Tibial nerve (tissue), 4 donors: ENCODE measurements around the gene PAPLN. TPM values are rescaled to one million over a fixed set of nuclear protein-coding genes. Genes with fewer than 3 reads are reported as not detected.

Experiments
- DNase-seq, 2 donors: peaks; one replicate each; pipeline ENCODE4 v3.0.0-alpha.2; 2019; ENCODE audit warnings: low spot score in 2 of 2
- H3K27ac ChIP-seq, 4 donors: fragments of 200-600 bp; sonication (generic) in 3 of 4; one replicate each; pipeline ENCODE4 v1.5.1; 2017 to 2019; ENCODE audit warnings: mild to moderate bottlenecking in 1 of 4
- H3K27me3 ChIP-seq, 2 donors: fragments of 200-600 bp; sonication (generic) in 1 of 2; one replicate each; pipeline versions ENCODE4 v1.5.1 to v1.6.0; 2017 to 2019
- H3K36me3 ChIP-seq, 3 donors: fragments of 200-600 bp; sonication (generic); one replicate each; pipeline ENCODE4 v1.5.1; 2018 to 2019
- H3K4me1 ChIP-seq, 4 donors: fragments of 200-600 bp; sonication (generic) in 3 of 4; one replicate each; pipeline ENCODE4 v1.5.1; 2017 to 2019
- H3K4me3 ChIP-seq, 4 donors: fragments of 200-600 bp; sonication (generic) in 3 of 4; one replicate each; pipeline ENCODE4 v1.5.1; 2017 to 2019; ENCODE audit warnings: mild to moderate bottlenecking in 1 of 4, moderate library complexity in 1 of 4
- H3K9me3 ChIP-seq, 4 donors: fragments of 200-600 bp; sonication (generic) in 3 of 4; one replicate each; pipeline ENCODE4 v1.5.1; 2017 to 2019
- EP300 ChIP-seq, 2 donors: sonication (generic); formaldehyde crosslinking; IDR thresholded peaks; one replicate each; pipeline ENCODE4 v1.6.1; 2017; ENCODE audit warnings: antibody characterized with exemption in 2 of 2, mild to moderate bottlenecking in 1 of 2
- POLR2A ChIP-seq, 2 donors: fragments of 450-650 bp; IDR thresholded peaks; one replicate each; pipeline ENCODE4 v1.6.1; 2017; ENCODE audit warnings: antibody characterized with exemption in 2 of 2, mild to moderate bottlenecking in 2 of 2, moderate library complexity in 2 of 2
- WGBS, 2 donors: methylation state at CpG; one replicate each; pipeline ENCODE4 v1.1.5; 2018; 5-methylcytosine and 5-hydroxymethylcytosine counted together
- total RNA-seq, 4 donors: library from RNA; depleted of rRNA; stranded (reverse); fragments of >200 nt; gene quantifications; one replicate each; pipeline ENCODE4 v1.1.0, GENCODE V29; 2016
- TF ChIP-seq, protein P1 (sequence below), 5 experiments: fragments of 200-600 bp in 3 of 5; fragments of 450-650 bp in 2 of 5; sonication (generic) in 3 of 5; IDR thresholded peaks; one replicate each; pipeline ENCODE4 v1.5.1; 2016 to 2019; ENCODE audit warnings: antibody characterized with exemption in 5 of 5, mild to moderate bottlenecking in 3 of 5, moderate library complexity in 2 of 5

PAPLN gene
- total RNA-seq, 4 donors from 2014 or later = 96.6 to 314 (median 206) TPM

DNA sequence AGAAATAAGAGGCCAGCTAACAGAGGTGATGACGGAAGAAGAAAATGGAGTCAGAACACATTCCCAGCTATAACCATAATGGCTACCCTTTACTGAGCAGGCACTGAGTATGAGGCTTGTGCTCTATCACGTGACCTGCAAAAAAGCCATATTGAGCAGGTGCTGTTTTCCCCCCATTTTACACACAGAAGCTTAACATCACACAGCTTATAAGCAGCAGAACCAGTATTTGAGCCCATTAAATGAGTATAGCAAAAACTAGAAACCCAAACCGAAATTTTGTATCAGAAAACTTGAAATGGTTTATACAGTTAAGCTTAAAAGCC, 28.4 kb downstream of the PAPLN start:
- Histone ChIP-seq H3K9me3 (no peaks in the 10 kb centered on the region), H3K36me3 (peaks cover 0 to 81% (median 0%) of the 10 kb centered on the region in 3 donors), H3K27me3 (no peaks in the 10 kb centered on the region), H3K27ac (no peak overlapping the region), H3K4me1 (peaks cover 0 to 22% (median 8%) of the 10 kb centered on the region in 4 donors), H3K4me3 (no peak overlapping the region)
- DNase-seq = no peak
- WGBS, 2 donors = 92 to 94% methylated on average over 3 of the region's 3 CpGs
- TF ChIP-seq, protein P1, sequence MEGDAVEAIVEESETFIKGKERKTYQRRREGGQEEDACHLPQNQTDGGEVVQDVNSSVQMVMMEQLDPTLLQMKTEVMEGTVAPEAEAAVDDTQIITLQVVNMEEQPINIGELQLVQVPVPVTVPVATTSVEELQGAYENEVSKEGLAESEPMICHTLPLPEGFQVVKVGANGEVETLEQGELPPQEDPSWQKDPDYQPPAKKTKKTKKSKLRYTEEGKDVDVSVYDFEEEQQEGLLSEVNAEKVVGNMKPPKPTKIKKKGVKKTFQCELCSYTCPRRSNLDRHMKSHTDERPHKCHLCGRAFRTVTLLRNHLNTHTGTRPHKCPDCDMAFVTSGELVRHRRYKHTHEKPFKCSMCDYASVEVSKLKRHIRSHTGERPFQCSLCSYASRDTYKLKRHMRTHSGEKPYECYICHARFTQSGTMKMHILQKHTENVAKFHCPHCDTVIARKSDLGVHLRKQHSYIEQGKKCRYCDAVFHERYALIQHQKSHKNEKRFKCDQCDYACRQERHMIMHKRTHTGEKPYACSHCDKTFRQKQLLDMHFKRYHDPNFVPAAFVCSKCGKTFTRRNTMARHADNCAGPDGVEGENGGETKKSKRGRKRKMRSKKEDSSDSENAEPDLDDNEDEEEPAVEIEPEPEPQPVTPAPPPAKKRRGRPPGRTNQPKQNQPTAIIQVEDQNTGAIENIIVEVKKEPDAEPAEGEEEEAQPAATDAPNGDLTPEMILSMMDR (IDR thresholded peaks at IDR 0.05) = no peak
- TF ChIP-seq EP300 (IDR thresholded peaks at IDR 0.05) (no peak), POLR2A (IDR thresholded peaks at IDR 0.05) (no peak)

GRCh38 chr14:73266317-73266716, 29.0 kb downstream of the PAPLN start:
- H3K4me1 ChIP-seq = peaks cover 0 to 18% (median 8%) of the 10 kb centered on the region in 4 donors
- 63 to 77% methylated on average over 3 to 6 of the region's 7 CpGs for WGBS, 2 donors
- DNase-seq = no peak
- H3K4me3 ChIP-seq = no peak overlapping the region
- H3K27me3 ChIP-seq = no peaks in the 10 kb centered on the region
- TF ChIP-seq, protein P1 (IDR thresholded peaks at IDR 0.05) = no peak
- TF ChIP-seq POLR2A (IDR thresholded peaks at IDR 0.05) (no peak), EP300 (IDR thresholded peaks at IDR 0.05) (no peak)
- H3K27ac ChIP-seq = no peak overlapping the region
- no peaks in the 10 kb centered on the region for H3K9me3 ChIP-seq
- peaks cover 0 to 75% (median 0%) of the 10 kb centered on the region in 3 donors for H3K36me3 ChIP-seq

- WGBS, 2 donors = 94 to 98% methylated on average over 6 of the region's 6 CpGs
- TF ChIP-seq POLR2A (IDR thresholded peaks at IDR 0.05) (no peak), EP300 (IDR thresholded peaks at IDR 0.05) (no peak)
- TF ChIP-seq, protein P1 (IDR thresholded peaks at IDR 0.05) = no peak
- Histone ChIP-seq H3K27ac (no peak overlapping the region), H3K4me3 (no peak overlapping the region), H3K9me3 (no peaks in the 10 kb centered on the region), H3K36me3 (peaks cover 0 to 66% (median 0%) of the 10 kb centered on the region in 3 donors), H3K4me1 (peaks cover 0 to 18% (median 8%) of the 10 kb centered on the region in 4 donors), H3K27me3 (no peaks in the 10 kb centered on the region)
- no peak for DNase-seq
Observed at GRCh38 chr14:73267474-73267873, 30.2 kb downstream of the PAPLN start.

- Histone ChIP-seq H3K4me3 (peak overlapping the region; percentile 23 to 53 (median 40)), H3K4me1 (peaks cover 0 to 18% (median 8%) of the 10 kb centered on the region in 4 donors), H3K27ac (peak overlapping the region; percentile 31 to 78 (median 68)), H3K9me3 (no peaks in the 10 kb centered on the region), H3K36me3 (peaks cover 0 to 67% (median 0%) of the 10 kb centered on the region in 3 donors), H3K27me3 (no peaks in the 10 kb centered on the region)
- no peak for DNase-seq
- TF ChIP-seq EP300 (IDR thresholded peaks at IDR 0.05) (no peak), POLR2A (IDR thresholded peaks at IDR 0.05) (no peak)
- TF ChIP-seq, protein P1 (IDR thresholded peaks at IDR 0.05) = no peak
- WGBS, 2 donors = 14 to 18% methylated on average over 21 to 33 of the region's 48 CpGs
Observed at GRCh38 chr14:73269729-73270531, 32.6 kb downstream of the PAPLN start.

- Histone ChIP-seq H3K36me3 (peaks cover 0 to 67% (median 0%) of the 10 kb centered on the region in 3 donors), H3K27ac (no peak overlapping the region)
Observed at GRCh38 chr14:73272393-73272792, 35.1 kb downstream of the PAPLN start.

More at GRCh38 chr14:73272393-73272792, 35.1 kb downstream of the PAPLN start:
- Histone ChIP-seq H3K4me3 (no peak overlapping the region), H3K27me3 (no peaks in the 10 kb centered on the region), H3K9me3 (no peaks in the 10 kb centered on the region), H3K4me1 (peaks cover 0 to 26% (median 8%) of the 10 kb centered on the region in 4 donors)
- WGBS, 2 donors = 69 to 73% methylated on average over 6 of the region's 6 CpGs
- TF ChIP-seq, protein P1 (IDR thresholded peaks at IDR 0.05) = no peak
- TF ChIP-seq POLR2A (IDR thresholded peaks at IDR 0.05) (no peak), EP300 (IDR thresholded peaks at IDR 0.05) (no peak)
- DNase-seq = no peak
